WTC11 (cell line): ENCODE measurements around the gene RRP36. TPM values are rescaled to one million over a fixed set of nuclear protein-coding genes. Genes with fewer than 3 reads are reported as not detected.

ENCODE experiments used
- ATAC-seq: fragments of 200-7000 bp; cut with Tn5 transposase; 2 replicates; pipeline ENCODE4 v1.10.0; 2021; ENCODE audit warnings: mild to moderate bottlenecking, moderate library complexity
- CTCF ChIA-PET: fragments of 300-600 bp; sonication (Branson Sonifier 250); formaldehyde crosslinking; loops from one replicate; lab custom pipeline; 2021; ENCODE audit warnings: antibody characterized with exemption; lab: Charles Lee
- POLR2A ChIA-PET: fragments of 350-600 bp; sonication (Branson Sonifier 250); formaldehyde crosslinking; loops from one replicate; lab custom pipeline; 2021; ENCODE audit warnings: antibody characterized with exemption; lab: Charles Lee
- DNase-seq: peaks from one replicate; pipeline ENCODE4 v3.0.0; 2021; ENCODE audit warnings: low spot score
- H3K27ac Mint-ChIP-seq: 2 replicates; pipeline ENCODE4 v1.8.0; 2021; ENCODE audit warnings: mixed read lengths
- H3K27me3 Mint-ChIP-seq: 2 replicates; pipeline ENCODE4 v1.8.0; 2021; ENCODE audit warnings: low read depth, mild to moderate bottlenecking, moderate library complexity, mixed read lengths
- H3K36me3 Mint-ChIP-seq: 2 replicates; pipeline ENCODE4 v1.8.0; 2021; ENCODE audit warnings: mixed read lengths
- H3K4me1 Mint-ChIP-seq: 2 replicates; pipeline ENCODE4 v1.8.0; 2022; ENCODE audit warnings: mixed read lengths
- H3K4me3 Mint-ChIP-seq: 2 replicates; pipeline ENCODE4 v1.8.0; 2021; ENCODE audit warnings: mild to moderate bottlenecking, moderate library complexity, mixed read lengths
- H3K9me3 Mint-ChIP-seq: 2 replicates; pipeline ENCODE4 v1.8.0; 2021; ENCODE audit warnings: mixed read lengths
- GABPB1 ChIP-seq: sonication (generic); formaldehyde crosslinking; IDR thresholded peaks from 2 replicates; pipeline ENCODE4 v1.8.1; 2023; ENCODE audit warnings: mild to moderate bottlenecking, missing genetic modification reagents
- GTF2I ChIP-seq: fragments of 250-450 bp; sonication (Bioruptor Pico); conservative IDR thresholded peaks from 2 replicates; pipeline ENCODE4 v1.4.0; 2021; ENCODE audit warnings: mild to moderate bottlenecking
- OVOL2 ChIP-seq: fragments of 250-450 bp; sonication (Bioruptor Pico); IDR thresholded peaks from 2 replicates; pipeline ENCODE4 v1.9.0; 2021; ENCODE audit warnings: mild to moderate bottlenecking, borderline replicate concordance
- SOX15 ChIP-seq: fragments of 250-450 bp; sonication (Bioruptor Pico); IDR thresholded peaks from 2 replicates; pipeline ENCODE4 v1.9.0; 2021; ENCODE audit warnings: mild to moderate bottlenecking
- ZNF416 ChIP-seq: fragments of 250-450 bp; sonication (Bioruptor Pico); IDR thresholded peaks from 2 replicates; pipeline ENCODE4 v1.9.0; 2021; ENCODE audit warnings: mild to moderate bottlenecking, inconsistent platforms
- total RNA-seq: library from RNA; stranded (reverse); gene quantifications from 3 replicates; pipeline ENCODE4 v1.2.3, GENCODE V29; 2021
- TF ChIP-seq, protein P1 (sequence below): sonication (generic); formaldehyde crosslinking; conservative IDR thresholded peaks from 2 replicates; pipeline ENCODE4 v1.8.1; 2022; ENCODE audit warnings: mild to moderate bottlenecking, missing genetic modification reagents
- TF ChIP-seq, protein P2 (sequence below): fragments of 250-450 bp; sonication (Bioruptor Pico); IDR thresholded peaks from 2 replicates; pipeline ENCODE4 v1.9.0; 2021; ENCODE audit warnings: mild to moderate bottlenecking
- TF ChIP-seq, protein P3 (sequence below): sonication (generic); formaldehyde crosslinking; IDR thresholded peaks from 2 replicates; pipeline ENCODE4 v1.8.1; 2023; ENCODE audit warnings: mild to moderate bottlenecking, missing genetic modification reagents
- TF ChIP-seq, protein P4 (sequence below): fragments of 250-450 bp; sonication (Bioruptor Pico); IDR thresholded peaks from 2 replicates; pipeline ENCODE4 v1.9.0; 2021; ENCODE audit warnings: mild to moderate bottlenecking
- TF ChIP-seq, protein P5 (sequence below): sonication (generic); formaldehyde crosslinking; IDR thresholded peaks from 2 replicates; pipeline ENCODE4 v1.8.0; 2022; ENCODE audit warnings: missing genetic modification reagents
- TF ChIP-seq, protein P6 (sequence below): sonication (generic); formaldehyde crosslinking; IDR thresholded peaks from 2 replicates; pipeline ENCODE4 v1.8.1; 2022; ENCODE audit warnings: mild to moderate bottlenecking, missing genetic modification reagents, moderate library complexity, borderline replicate concordance

Gene RRP36
- total RNA-seq, 1 experiment from 2014 or later: 81.0 TPM

DNA sequence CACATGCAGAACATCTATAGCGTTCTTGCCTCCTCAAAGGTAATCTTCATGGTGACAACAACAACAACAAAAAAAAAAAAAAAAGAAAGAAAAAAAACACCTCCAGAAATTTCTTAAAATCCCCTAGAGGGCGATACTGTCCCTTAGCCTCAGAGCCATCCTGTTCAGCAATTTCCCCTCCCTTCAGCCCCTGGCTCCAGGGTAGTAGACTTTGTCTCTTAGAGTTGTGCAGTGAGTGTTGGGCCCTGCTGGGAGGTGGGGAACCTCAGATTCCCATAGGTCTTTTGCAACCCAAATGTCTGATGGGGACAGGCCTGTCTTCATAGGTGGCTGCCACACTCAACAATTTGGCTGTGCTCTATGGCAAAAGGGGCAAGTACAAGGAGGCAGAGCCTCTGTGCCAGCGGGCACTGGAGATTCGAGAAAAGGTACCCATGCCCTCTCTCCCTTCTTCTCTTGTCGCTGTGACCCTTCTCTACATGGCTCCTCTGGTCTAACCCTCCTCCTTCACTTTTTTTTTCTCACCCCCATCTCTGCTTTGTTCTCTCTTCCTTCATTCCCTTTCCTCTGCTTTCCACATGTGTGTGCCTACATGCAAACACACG, 48.7 kb downstream of the RRP36 start (continued):
- TF ChIP-seq SOX15 (no peak), GTF2I (CRISPR knock-in tag) (no peak), ZNF416 (CRISPR knock-in tag) (no peak), GABPB1 (CRISPR knock-in tag) (no peak)
- TF ChIP-seq, protein P1, sequence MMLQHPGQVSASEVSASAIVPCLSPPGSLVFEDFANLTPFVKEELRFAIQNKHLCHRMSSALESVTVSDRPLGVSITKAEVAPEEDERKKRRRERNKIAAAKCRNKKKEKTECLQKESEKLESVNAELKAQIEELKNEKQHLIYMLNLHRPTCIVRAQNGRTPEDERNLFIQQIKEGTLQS: no peak
- TF ChIP-seq, protein P2, sequence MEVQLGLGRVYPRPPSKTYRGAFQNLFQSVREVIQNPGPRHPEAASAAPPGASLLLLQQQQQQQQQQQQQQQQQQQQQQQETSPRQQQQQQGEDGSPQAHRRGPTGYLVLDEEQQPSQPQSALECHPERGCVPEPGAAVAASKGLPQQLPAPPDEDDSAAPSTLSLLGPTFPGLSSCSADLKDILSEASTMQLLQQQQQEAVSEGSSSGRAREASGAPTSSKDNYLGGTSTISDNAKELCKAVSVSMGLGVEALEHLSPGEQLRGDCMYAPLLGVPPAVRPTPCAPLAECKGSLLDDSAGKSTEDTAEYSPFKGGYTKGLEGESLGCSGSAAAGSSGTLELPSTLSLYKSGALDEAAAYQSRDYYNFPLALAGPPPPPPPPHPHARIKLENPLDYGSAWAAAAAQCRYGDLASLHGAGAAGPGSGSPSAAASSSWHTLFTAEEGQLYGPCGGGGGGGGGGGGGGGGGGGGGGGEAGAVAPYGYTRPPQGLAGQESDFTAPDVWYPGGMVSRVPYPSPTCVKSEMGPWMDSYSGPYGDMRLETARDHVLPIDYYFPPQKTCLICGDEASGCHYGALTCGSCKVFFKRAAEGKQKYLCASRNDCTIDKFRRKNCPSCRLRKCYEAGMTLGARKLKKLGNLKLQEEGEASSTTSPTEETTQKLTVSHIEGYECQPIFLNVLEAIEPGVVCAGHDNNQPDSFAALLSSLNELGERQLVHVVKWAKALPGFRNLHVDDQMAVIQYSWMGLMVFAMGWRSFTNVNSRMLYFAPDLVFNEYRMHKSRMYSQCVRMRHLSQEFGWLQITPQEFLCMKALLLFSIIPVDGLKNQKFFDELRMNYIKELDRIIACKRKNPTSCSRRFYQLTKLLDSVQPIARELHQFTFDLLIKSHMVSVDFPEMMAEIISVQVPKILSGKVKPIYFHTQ (CRISPR knock-in tag): no peak
- TF ChIP-seq, protein P3, sequence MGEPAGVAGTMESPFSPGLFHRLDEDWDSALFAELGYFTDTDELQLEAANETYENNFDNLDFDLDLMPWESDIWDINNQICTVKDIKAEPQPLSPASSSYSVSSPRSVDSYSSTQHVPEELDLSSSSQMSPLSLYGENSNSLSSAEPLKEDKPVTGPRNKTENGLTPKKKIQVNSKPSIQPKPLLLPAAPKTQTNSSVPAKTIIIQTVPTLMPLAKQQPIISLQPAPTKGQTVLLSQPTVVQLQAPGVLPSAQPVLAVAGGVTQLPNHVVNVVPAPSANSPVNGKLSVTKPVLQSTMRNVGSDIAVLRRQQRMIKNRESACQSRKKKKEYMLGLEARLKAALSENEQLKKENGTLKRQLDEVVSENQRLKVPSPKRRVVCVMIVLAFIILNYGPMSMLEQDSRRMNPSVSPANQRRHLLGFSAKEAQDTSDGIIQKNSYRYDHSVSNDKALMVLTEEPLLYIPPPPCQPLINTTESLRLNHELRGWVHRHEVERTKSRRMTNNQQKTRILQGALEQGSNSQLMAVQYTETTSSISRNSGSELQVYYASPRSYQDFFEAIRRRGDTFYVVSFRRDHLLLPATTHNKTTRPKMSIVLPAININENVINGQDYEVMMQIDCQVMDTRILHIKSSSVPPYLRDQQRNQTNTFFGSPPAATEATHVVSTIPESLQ (CRISPR knock-in tag): no peak
- TF ChIP-seq, protein P4, sequence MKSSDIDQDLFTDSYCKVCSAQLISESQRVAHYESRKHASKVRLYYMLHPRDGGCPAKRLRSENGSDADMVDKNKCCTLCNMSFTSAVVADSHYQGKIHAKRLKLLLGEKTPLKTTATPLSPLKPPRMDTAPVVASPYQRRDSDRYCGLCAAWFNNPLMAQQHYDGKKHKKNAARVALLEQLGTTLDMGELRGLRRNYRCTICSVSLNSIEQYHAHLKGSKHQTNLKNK (CRISPR knock-in tag): no peak

DNA sequence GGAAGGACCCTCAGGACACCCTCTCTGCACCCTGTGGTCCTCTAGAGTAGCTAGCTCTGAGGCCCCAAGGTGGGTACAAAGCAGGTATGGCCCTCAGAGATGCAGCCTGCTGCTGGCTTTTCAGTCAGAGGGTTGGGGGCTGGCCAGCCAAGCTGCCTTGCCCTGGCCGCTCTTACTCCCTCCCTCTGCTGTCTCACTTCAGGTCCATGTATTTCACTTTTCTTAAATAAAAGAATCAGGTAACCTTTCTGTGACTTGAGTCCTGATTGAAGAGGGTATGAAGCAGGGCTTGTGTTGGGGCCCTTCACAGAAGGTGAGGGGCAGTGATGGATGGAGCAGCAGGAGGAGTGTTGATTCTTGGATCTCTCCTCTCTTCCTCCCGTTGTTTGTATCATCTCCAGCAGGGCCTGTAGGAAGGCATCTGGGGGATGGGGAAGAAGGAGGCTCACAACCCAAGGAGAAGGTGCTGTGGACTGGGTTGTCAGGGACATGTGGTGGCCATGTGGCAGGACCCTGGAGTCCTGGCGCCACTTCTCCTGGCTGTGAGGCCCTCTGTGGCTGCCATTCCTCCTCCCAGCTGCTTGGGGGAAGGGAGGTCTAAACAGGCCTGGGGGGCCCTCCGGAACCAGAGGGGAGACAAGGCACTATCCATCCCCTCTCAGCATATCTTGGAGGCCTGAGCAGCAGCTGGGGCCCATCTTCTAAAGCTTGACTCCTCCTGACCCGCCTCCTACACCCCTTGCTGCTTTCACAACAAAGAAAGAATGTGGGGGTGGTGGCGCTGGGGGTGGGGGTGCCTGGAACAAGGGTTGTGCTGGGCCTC, 53.6 kb downstream of the RRP36 start:
- ChIA-PET POLR2A (interaction anchor here (0.6 to 2.0 kb wide), 3 partner anchors 34 to 162 kb away, joined by 4 to 8 read pairs (median 5); no protein-coding TSS in a partner anchor), CTCF (interaction anchor here (0.8 to 3.2 kb wide), 5 partner anchors 50 to 172 kb away, joined by 3 to 50 read pairs (median 3); partner anchors contain the start of gene GNMT)
- H3K4me1 Mint-ChIP-seq: peaks cover 39% of the 10 kb centered on the region
- no peak for DNase-seq
- peak overlapping the region; percentile 74 for H3K4me3 Mint-ChIP-seq
- H3K9me3 Mint-ChIP-seq: no peaks in the 10 kb centered on the region
- H3K27ac Mint-ChIP-seq: no peak overlapping the region
- no peaks in the 10 kb centered on the region; the same call in 1 of the 2 replicates for H3K36me3 Mint-ChIP-seq
- H3K27me3 Mint-ChIP-seq: no peaks in the 10 kb centered on the region; the same call in 1 of the 2 replicates
- no peak for ATAC-seq
- TF ChIP-seq, protein P5, sequence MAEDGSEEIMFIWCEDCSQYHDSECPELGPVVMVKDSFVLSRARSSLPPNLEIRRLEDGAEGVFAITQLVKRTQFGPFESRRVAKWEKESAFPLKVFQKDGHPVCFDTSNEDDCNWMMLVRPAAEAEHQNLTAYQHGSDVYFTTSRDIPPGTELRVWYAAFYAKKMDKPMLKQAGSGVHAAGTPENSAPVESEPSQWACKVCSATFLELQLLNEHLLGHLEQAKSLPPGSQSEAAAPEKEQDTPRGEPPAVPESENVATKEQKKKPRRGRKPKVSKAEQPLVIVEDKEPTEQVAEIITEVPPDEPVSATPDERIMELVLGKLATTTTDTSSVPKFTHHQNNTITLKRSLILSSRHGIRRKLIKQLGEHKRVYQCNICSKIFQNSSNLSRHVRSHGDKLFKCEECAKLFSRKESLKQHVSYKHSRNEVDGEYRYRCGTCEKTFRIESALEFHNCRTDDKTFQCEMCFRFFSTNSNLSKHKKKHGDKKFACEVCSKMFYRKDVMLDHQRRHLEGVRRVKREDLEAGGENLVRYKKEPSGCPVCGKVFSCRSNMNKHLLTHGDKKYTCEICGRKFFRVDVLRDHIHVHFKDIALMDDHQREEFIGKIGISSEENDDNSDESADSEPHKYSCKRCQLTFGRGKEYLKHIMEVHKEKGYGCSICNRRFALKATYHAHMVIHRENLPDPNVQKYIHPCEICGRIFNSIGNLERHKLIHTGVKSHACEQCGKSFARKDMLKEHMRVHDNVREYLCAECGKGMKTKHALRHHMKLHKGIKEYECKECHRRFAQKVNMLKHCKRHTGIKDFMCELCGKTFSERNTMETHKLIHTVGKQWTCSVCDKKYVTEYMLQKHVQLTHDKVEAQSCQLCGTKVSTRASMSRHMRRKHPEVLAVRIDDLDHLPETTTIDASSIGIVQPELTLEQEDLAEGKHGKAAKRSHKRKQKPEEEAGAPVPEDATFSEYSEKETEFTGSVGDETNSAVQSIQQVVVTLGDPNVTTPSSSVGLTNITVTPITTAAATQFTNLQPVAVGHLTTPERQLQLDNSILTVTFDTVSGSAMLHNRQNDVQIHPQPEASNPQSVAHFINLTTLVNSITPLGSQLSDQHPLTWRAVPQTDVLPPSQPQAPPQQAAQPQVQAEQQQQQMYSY (CRISPR knock-in tag): peak; percentile 62
- no peak for TF ChIP-seq OVOL2 (CRISPR knock-in tag)
- TF ChIP-seq, protein P6, sequence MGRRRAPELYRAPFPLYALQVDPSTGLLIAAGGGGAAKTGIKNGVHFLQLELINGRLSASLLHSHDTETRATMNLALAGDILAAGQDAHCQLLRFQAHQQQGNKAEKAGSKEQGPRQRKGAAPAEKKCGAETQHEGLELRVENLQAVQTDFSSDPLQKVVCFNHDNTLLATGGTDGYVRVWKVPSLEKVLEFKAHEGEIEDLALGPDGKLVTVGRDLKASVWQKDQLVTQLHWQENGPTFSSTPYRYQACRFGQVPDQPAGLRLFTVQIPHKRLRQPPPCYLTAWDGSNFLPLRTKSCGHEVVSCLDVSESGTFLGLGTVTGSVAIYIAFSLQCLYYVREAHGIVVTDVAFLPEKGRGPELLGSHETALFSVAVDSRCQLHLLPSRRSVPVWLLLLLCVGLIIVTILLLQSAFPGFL (CRISPR knock-in tag): no peak
